Measurements from ENCODE around the gene CD81. TPM values are rescaled to one million over a fixed set of nuclear protein-coding genes. Genes with fewer than 3 reads are reported as not detected.

Gene CD81
- total RNA-seq, 1 donor from 2014 or later, result 350 TPM

GRCh38 chr11:2345050-2345449 is 32.1 kb upstream of the CD81 start:
- Mint-ChIP-seq H3K4me3 (no peak overlapping the region), H3K27me3 (peaks cover 14% of the 10 kb centered on the region)

DNA sequence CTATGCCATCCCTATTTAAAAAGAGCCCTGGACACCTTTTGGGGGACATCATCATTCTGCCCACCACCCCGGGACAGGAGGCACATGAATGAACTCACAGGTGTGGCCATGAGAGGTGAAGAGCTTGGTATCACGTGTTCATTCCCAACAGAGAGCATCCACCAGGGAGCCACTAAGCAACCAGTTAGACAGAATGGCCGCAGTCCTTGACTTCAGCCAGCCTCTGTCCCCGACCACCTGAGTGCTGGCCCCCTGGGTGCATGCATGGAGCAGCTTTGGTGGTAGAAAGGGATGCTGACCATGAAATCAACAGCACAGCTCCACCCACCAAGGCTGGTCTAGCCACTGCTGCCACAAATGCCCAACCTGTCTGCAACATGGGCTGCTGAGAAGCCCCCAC is 31.1 kb upstream of the CD81 start:
- H3K27me3 Mint-ChIP-seq, result peaks cover 20% of the 10 kb centered on the region
- H3K36me3 Mint-ChIP-seq, result no peaks in the 10 kb centered on the region
- DNase-seq (ENCODE audit: extremely low spot score, unreplicated experiment), result no peak
- H3K4me1 Mint-ChIP-seq (ENCODE audit: unreplicated experiment), result no peaks in the 10 kb centered on the region
- no peak overlapping the region for H3K27ac Mint-ChIP-seq
- H3K4me3 Mint-ChIP-seq, result no peak overlapping the region
- peaks cover 8% of the 10 kb centered on the region for H3K9me3 Mint-ChIP-seq
- TF ChIP-seq, protein P1, sequence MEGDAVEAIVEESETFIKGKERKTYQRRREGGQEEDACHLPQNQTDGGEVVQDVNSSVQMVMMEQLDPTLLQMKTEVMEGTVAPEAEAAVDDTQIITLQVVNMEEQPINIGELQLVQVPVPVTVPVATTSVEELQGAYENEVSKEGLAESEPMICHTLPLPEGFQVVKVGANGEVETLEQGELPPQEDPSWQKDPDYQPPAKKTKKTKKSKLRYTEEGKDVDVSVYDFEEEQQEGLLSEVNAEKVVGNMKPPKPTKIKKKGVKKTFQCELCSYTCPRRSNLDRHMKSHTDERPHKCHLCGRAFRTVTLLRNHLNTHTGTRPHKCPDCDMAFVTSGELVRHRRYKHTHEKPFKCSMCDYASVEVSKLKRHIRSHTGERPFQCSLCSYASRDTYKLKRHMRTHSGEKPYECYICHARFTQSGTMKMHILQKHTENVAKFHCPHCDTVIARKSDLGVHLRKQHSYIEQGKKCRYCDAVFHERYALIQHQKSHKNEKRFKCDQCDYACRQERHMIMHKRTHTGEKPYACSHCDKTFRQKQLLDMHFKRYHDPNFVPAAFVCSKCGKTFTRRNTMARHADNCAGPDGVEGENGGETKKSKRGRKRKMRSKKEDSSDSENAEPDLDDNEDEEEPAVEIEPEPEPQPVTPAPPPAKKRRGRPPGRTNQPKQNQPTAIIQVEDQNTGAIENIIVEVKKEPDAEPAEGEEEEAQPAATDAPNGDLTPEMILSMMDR (conservative IDR thresholded peaks at IDR 0.05), result no peak

More at GRCh38 chr11:2345050-2345449, 32.1 kb upstream of the CD81 start:
- TF ChIP-seq, protein P1 (conservative IDR thresholded peaks at IDR 0.05), result no peak
- no peaks in the 10 kb centered on the region for H3K36me3 Mint-ChIP-seq
- H3K27ac Mint-ChIP-seq, result no peak overlapping the region
- no peak for DNase-seq (ENCODE audit: extremely low spot score, unreplicated experiment)
- no peaks in the 10 kb centered on the region for H3K4me1 Mint-ChIP-seq (ENCODE audit: unreplicated experiment)
- H3K9me3 Mint-ChIP-seq, result peaks cover 8% of the 10 kb centered on the region

- Mint-ChIP-seq H3K4me1 (ENCODE audit: unreplicated experiment) (no peaks in the 10 kb centered on the region), H3K9me3 (peaks cover 8% of the 10 kb centered on the region), H3K36me3 (no peaks in the 10 kb centered on the region), H3K27me3 (peaks cover 25% of the 10 kb centered on the region), H3K4me3 (no peak overlapping the region), H3K27ac (no peak overlapping the region)
- DNase-seq (ENCODE audit: extremely low spot score, unreplicated experiment), result no peak
- TF ChIP-seq, protein P1 (conservative IDR thresholded peaks at IDR 0.05), result no peak
Observed at GRCh38 chr11:2346586-2347307, 30.4 kb upstream of the CD81 start.

DNA sequence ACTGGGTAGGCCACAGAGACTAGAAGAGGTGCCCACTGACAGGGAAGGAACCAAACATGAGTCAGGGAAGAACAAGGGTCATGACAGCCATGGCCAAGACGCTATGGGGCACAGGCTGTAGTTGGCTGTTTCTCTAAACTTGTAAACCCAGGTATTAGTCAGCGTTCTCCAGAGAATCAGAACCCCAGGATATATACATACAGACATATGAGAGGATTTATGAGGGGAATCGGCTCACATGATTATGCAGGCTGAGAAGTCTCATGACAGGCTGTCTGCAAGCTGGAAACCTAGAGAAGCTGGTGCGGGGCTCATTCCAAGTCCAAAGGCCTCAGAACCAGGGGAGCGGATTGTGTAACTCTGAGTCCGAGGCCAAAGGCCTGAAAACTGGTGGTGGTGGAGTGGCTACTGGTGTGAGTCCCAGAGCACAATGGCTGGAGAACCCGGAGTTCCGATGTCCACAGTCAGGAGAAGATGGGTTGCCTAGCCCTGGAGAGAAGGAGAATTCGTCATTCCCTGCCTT is 29.7 kb upstream of the CD81 start:
- TF ChIP-seq, protein P1 (conservative IDR thresholded peaks at IDR 0.05), result no peak
- DNase-seq (ENCODE audit: extremely low spot score, unreplicated experiment), result no peak
- no peaks in the 10 kb centered on the region for H3K4me1 Mint-ChIP-seq (ENCODE audit: unreplicated experiment)
- H3K4me3 Mint-ChIP-seq, result no peak overlapping the region
- H3K27ac Mint-ChIP-seq, result no peak overlapping the region
- H3K36me3 Mint-ChIP-seq, result no peaks in the 10 kb centered on the region
- peaks cover 8% of the 10 kb centered on the region for H3K9me3 Mint-ChIP-seq
- peaks cover 26% of the 10 kb centered on the region for H3K27me3 Mint-ChIP-seq

GRCh38 chr11:2348986-2349385 is 28.1 kb upstream of the CD81 start:
- Mint-ChIP-seq H3K36me3 (no peaks in the 10 kb centered on the region), H3K4me3 (no peak overlapping the region), H3K27ac (no peak overlapping the region), H3K27me3 (peaks cover 33% of the 10 kb centered on the region), H3K4me1 (ENCODE audit: unreplicated experiment) (no peaks in the 10 kb centered on the region), H3K9me3 (peaks cover 8% of the 10 kb centered on the region)
- TF ChIP-seq, protein P1 (conservative IDR thresholded peaks at IDR 0.05), result no peak
- no peak for DNase-seq (ENCODE audit: extremely low spot score, unreplicated experiment)

Measured in type B pancreatic cell (in vitro differentiated cells).